Natural killer cell treated with Interleukin-12 subunit alpha and Interleukin-12 subunit beta and Interleukin-15 and Interleukin-18, amount 100 ng/mL, for 72 hours (primary cell): ENCODE results near the gene TMC7. TPM values are rescaled to one million over a fixed set of nuclear protein-coding genes. Genes with fewer than 3 reads are reported as not detected.
"Not testable (repeated sequence)": the region's sequence is repeated elsewhere in the genome, so short reads cannot be mapped to it uniquely, and the experiment has no call there.

Experiments
- ATAC-seq, 2 donors: fragments of 150-1000 bp; cut with Tn5 transposase in 1 of 2; sonication (Bioruptor Pico), chemical (Tn5 transposase) in 1 of 2; 2 replicates each; pipeline ENCODE4 v1.10.0; 2021
- DNase-seq: peaks from one replicate; pipeline ENCODE4 v3.0.0; 2022; ENCODE audit warnings: low spot score
- H3K27ac Mint-ChIP-seq, 2 donors: 1 replicate in 1 of 2; 2 replicates in 1 of 2; pipeline ENCODE4 v1.8.0; 2022; ENCODE audit warnings: mixed read lengths in 2 of 2, mild to moderate bottlenecking in 1 of 2, moderate library complexity in 1 of 2
- H3K27me3 Mint-ChIP-seq, 2 donors: 1 replicate in 1 of 2; 2 replicates in 1 of 2; pipeline ENCODE4 v1.8.0; 2022; ENCODE audit warnings: mixed read lengths in 2 of 2
- H3K36me3 Mint-ChIP-seq: one replicate; pipeline ENCODE4 v1.8.0; 2022; ENCODE audit warnings: mixed read lengths
- H3K4me1 Mint-ChIP-seq, 2 donors: 1 replicate in 1 of 2; 2 replicates in 1 of 2; pipeline ENCODE4 v1.8.0; 2022; ENCODE audit warnings: low read depth in 2 of 2, mixed read lengths in 2 of 2, mild to moderate bottlenecking in 1 of 2
- H3K4me3 Mint-ChIP-seq: one replicate; pipeline ENCODE4 v1.8.0; 2022; ENCODE audit warnings: mixed read lengths
- H3K9me3 Mint-ChIP-seq: 2 replicates; pipeline ENCODE4 v1.8.0; 2022; ENCODE audit warnings: mixed read lengths
- total RNA-seq, 2 donors: library from RNA; stranded (reverse); gene quantifications; one replicate each; pipeline ENCODE4 v1.2.3, GENCODE V29; 2022

Gene TMC7
- not detected for total RNA-seq

GRCh38 chr16:18983565-18984434 is at the start of gene TMC7:
TMC7 (plus strand) TSS chr16:18983934; CDS start chr16:18984064, 130 bp downstream.
- Mint-ChIP-seq H3K4me3 (no peak within 1 kb of the TSS), H3K36me3 (no peaks in the 10 kb centered on the region), H3K9me3 (no peaks in the 10 kb centered on the region), H3K27me3 (peaks cover 13 to 16% of the 10 kb centered on the region in 2 donors), H3K27ac (no peak within 1 kb of the TSS), H3K4me1 (no peaks in the 10 kb centered on the region)
- no peak for DNase-seq
- ATAC-seq = peak in 1 of 2 donors; percentile 36

GRCh38 chr16:18936727-18937340 is 46.9 kb upstream of the TMC7 start:
- no peak overlapping the region for H3K4me3 Mint-ChIP-seq

GRCh38 chr16:18937390-18937789 is 46.3 kb upstream of the TMC7 start:
- Mint-ChIP-seq H3K4me3 (no peak overlapping the region), H3K27ac (no peak overlapping the region), H3K9me3 (no peaks in the 10 kb centered on the region), H3K36me3 (no peaks in the 10 kb centered on the region), H3K27me3 (peaks cover 0 to 5% of the 10 kb centered on the region in 2 donors), H3K4me1 (no peaks in the 10 kb centered on the region)
- ATAC-seq (no peak), DNase-seq (no peak)

More at GRCh38 chr16:18936727-18937340, 46.9 kb upstream of the TMC7 start:
- peaks cover 0 to 5% of the 10 kb centered on the region in 2 donors for H3K27me3 Mint-ChIP-seq
- ATAC-seq (no peak), DNase-seq (no peak)
- no peaks in the 10 kb centered on the region for H3K9me3 Mint-ChIP-seq
- no peaks in the 10 kb centered on the region for H3K36me3 Mint-ChIP-seq
- no peaks in the 10 kb centered on the region for H3K4me1 Mint-ChIP-seq
- peak overlapping the region in 1 of 2 donors; percentile 19 for H3K27ac Mint-ChIP-seq

GRCh38 chr16:18938986-18939385 is 44.7 kb upstream of the TMC7 start:
- no peaks in the 10 kb centered on the region for H3K36me3 Mint-ChIP-seq
- H3K4me3 Mint-ChIP-seq = no peak overlapping the region
- peaks cover 0 to 5% of the 10 kb centered on the region in 2 donors for H3K27me3 Mint-ChIP-seq
- H3K27ac Mint-ChIP-seq = no peak overlapping the region
- DNase-seq (no peak), ATAC-seq (no peak)
- H3K9me3 Mint-ChIP-seq = no peaks in the 10 kb centered on the region
- no peaks in the 10 kb centered on the region for H3K4me1 Mint-ChIP-seq

- Mint-ChIP-seq H3K9me3 (no peaks in the 10 kb centered on the region), H3K36me3 (no peaks in the 10 kb centered on the region), H3K27ac (no peak overlapping the region), H3K4me3 (no peak overlapping the region), H3K27me3 (peaks cover 0 to 5% of the 10 kb centered on the region in 2 donors), H3K4me1 (peaks cover 0 to 8% of the 10 kb centered on the region in 2 donors)
- ATAC-seq = no peak
- no peak for DNase-seq
These were observed 42.3 kb upstream of the TMC7 start for GRCh38 chr16:18941471-18941870.

GRCh38 chr16:18942061-18942460 is 41.7 kb upstream of the TMC7 start:
- Mint-ChIP-seq H3K27ac (no peak overlapping the region), H3K4me1 (peaks cover 0 to 11% of the 10 kb centered on the region in 2 donors), H3K4me3 (no peak overlapping the region), H3K27me3 (peaks cover 0 to under 1% of the 10 kb centered on the region in 2 donors), H3K9me3 (no peaks in the 10 kb centered on the region), H3K36me3 (no peaks in the 10 kb centered on the region)
- ATAC-seq = no peak
- DNase-seq = no peak

- ATAC-seq (no peak), DNase-seq (no peak)
- Mint-ChIP-seq H3K36me3 (no peaks in the 10 kb centered on the region), H3K4me3 (no peak overlapping the region), H3K9me3 (no peaks in the 10 kb centered on the region), H3K27ac (peak overlapping the region in 1 of 2 donors; percentile 21), H3K27me3 (no peaks in the 10 kb centered on the region), H3K4me1 (peaks cover 0 to 11% of the 10 kb centered on the region in 2 donors)
These were observed 40.3 kb upstream of the TMC7 start for GRCh38 chr16:18943414-18943813.

- Mint-ChIP-seq H3K4me1 (peaks cover 0 to 11% of the 10 kb centered on the region in 2 donors), H3K36me3 (no peaks in the 10 kb centered on the region), H3K27ac (peak overlapping the region in 1 of 2 donors; percentile 69), H3K27me3 (no peaks in the 10 kb centered on the region), H3K4me3 (no peak overlapping the region), H3K9me3 (no peaks in the 10 kb centered on the region)
- DNase-seq = no peak
- no peak for ATAC-seq
These were observed 38.5 kb upstream of the TMC7 start for GRCh38 chr16:18945233-18945632.

- Mint-ChIP-seq H3K27ac (no peak overlapping the region), H3K9me3 (no peaks in the 10 kb centered on the region), H3K36me3 (no peaks in the 10 kb centered on the region), H3K27me3 (no peaks in the 10 kb centered on the region), H3K4me1 (peaks cover 0 to 11% of the 10 kb centered on the region in 2 donors), H3K4me3 (no peak overlapping the region)
- ATAC-seq = no peak
- no peak for DNase-seq
These were observed 35.2 kb upstream of the TMC7 start for GRCh38 chr16:18948372-18949020.

GRCh38 chr16:18950469-18951185 is 33.1 kb upstream of the TMC7 start:
- Mint-ChIP-seq H3K27ac (no peak overlapping the region), H3K36me3 (no peaks in the 10 kb centered on the region), H3K9me3 (no peaks in the 10 kb centered on the region), H3K4me3 (no peak overlapping the region), H3K27me3 (no peaks in the 10 kb centered on the region), H3K4me1 (peaks cover 0 to 9% of the 10 kb centered on the region in 2 donors)
- no peak for ATAC-seq
- no peak for DNase-seq

GRCh38 chr16:18953547-18953946 is 30.2 kb upstream of the TMC7 start:
- no peak overlapping the region for H3K4me3 Mint-ChIP-seq
- H3K36me3 Mint-ChIP-seq = no peaks in the 10 kb centered on the region
- H3K9me3 Mint-ChIP-seq = no peaks in the 10 kb centered on the region
- no peak for ATAC-seq
- no peak for DNase-seq
- H3K4me1 Mint-ChIP-seq = no peaks in the 10 kb centered on the region
- peaks cover 0 to 3% of the 10 kb centered on the region in 2 donors for H3K27me3 Mint-ChIP-seq
- H3K27ac Mint-ChIP-seq = no peak overlapping the region

GRCh38 chr16:18955874-18956580 is 27.7 kb upstream of the TMC7 start:
- H3K27ac Mint-ChIP-seq = peak overlapping the region in 1 of 2 donors; percentile 20
- not testable (repeated sequence) for ATAC-seq, H3K36me3 Mint-ChIP-seq, H3K9me3 Mint-ChIP-seq, DNase-seq, H3K27me3 Mint-ChIP-seq, H3K4me1 Mint-ChIP-seq
- peak overlapping the region; percentile 37 for H3K4me3 Mint-ChIP-seq
